HCT116 (cell line): Measurements from ENCODE around the gene KLHDC7B. TPM values are rescaled to one million over a fixed set of nuclear protein-coding genes. Genes with fewer than 3 reads are reported as not detected.

Experiments
- ATAC-seq: fragments of 200-7000 bp; cut with Tn5 transposase; 2 replicates; pipeline ENCODE4 v1.9.1; 2020; ENCODE audit warnings: mild to moderate bottlenecking, moderate library complexity
- BruUV-seq: library from RNA; stranded (reverse); fragments of 400-500 nt; replicated peaks from 2 replicates; lab custom pipeline; 2021; lab: Mats Ljungman, UMichigan
- CTCF ChIA-PET: fragments of 300-600 bp; sonication (Branson Sonifier 250); formaldehyde crosslinking; loops from one replicate; lab custom pipeline; 2021; ENCODE audit warnings: antibody characterized with exemption; lab: Charles Lee
- POLR2A ChIA-PET: fragments of 300-600, 350-600 bp; sonication (Branson Sonifier 250); formaldehyde crosslinking; loops from one replicate; lab custom pipeline; 2021; ENCODE audit warnings: antibody characterized with exemption; lab: Charles Lee
- RAD21 ChIA-PET, 2 experiments: fragments of 300-600 bp; sonication (Branson Sonifier 250); formaldehyde crosslinking; loops; one replicate each; lab custom pipeline; 2023; ENCODE audit warnings: low total read pairs in 2 of 2; ENCODE audit not compliant: uncharacterized antibody in 2 of 2, unreplicated experiment in 2 of 2, low non-redundant PET in 1 of 2; lab: Charles Lee
- DNase-seq: peaks from one replicate; pipeline ENCODE4 v3.0.0-alpha.2; 2010; ENCODE audit warnings: low read depth, low spot score
- H2AFZ ChIP-seq: fragments of 200-600 bp; shearing (Covaris generic), sonication (generic); 2 replicates; pipeline ENCODE4 v1.6.1; 2017; ENCODE audit warnings: low read depth, mixed run types, mixed read lengths, antibody characterized with exemption, low read length; ENCODE audit not compliant: poor library complexity, severe bottlenecking
- H3K27ac ChIP-seq: 2 replicates; pipeline ENCODE4 v1.5.1; 2012; ENCODE audit warnings: low read depth, low read length
- H3K27me3 ChIP-seq: fragments of 200-600 bp; sonication (generic); 2 replicates; pipeline ENCODE4 v1.6.1; 2016; ENCODE audit warnings: mixed run types, low read length, mixed read lengths; ENCODE audit not compliant: insufficient read depth
- H3K36me3 ChIP-seq, 2 experiments: fragments of 200-500 bp in 1 of 2; fragments of 200-600 bp in 1 of 2; sonication (Bioruptor generic) in 1 of 2; sonication (generic) in 1 of 2; 2 replicates each; pipeline versions ENCODE4 v1.5.1 to v1.6.1; 2014 to 2016; ENCODE audit warnings: low read length in 2 of 2, inconsistent platforms in 1 of 2, mixed read lengths in 1 of 2, mixed run types in 1 of 2; ENCODE audit not compliant: insufficient read depth in 2 of 2, control insufficient read depth in 1 of 2
- H3K4me1 ChIP-seq, 2 experiments: fragments of 200-600 bp in 1 of 2; sonication (generic) in 1 of 2; 2 replicates each; pipeline versions ENCODE4 v1.5.1 to v1.6.1; 2012 to 2017; ENCODE audit warnings: low read length in 2 of 2, inconsistent platforms in 1 of 2, mild to moderate bottlenecking in 1 of 2, mixed read lengths in 1 of 2, mixed run types in 1 of 2, moderate library complexity in 1 of 2; ENCODE audit not compliant: insufficient read depth in 2 of 2, control insufficient read depth in 1 of 2
- H3K4me2 ChIP-seq: fragments of 200-600 bp; sonication (generic); 2 replicates; pipeline ENCODE4 v1.6.1; 2017; ENCODE audit warnings: mixed run types, low read length, mixed read lengths
- H3K4me3 ChIP-seq, 2 experiments: fragments of 200-600 bp in 1 of 2; sonication (generic) in 1 of 2; replicated peaks in 1 of 2; 2 replicates each; pipeline ENCODE4 v1.5.1; 2011 to 2016; ENCODE audit warnings: low read length in 2 of 2, control low read depth in 1 of 2, low read depth in 1 of 2, mild to moderate bottlenecking in 1 of 2, mixed read lengths in 1 of 2, mixed run types in 1 of 2
- H3K79me2 ChIP-seq: fragments of 200-600 bp; sonication (generic); 2 replicates; pipeline ENCODE4 v1.6.1; 2017; ENCODE audit warnings: mild to moderate bottlenecking, mixed run types, low read length, moderate library complexity, mixed read lengths; ENCODE audit not compliant: insufficient read depth
- H3K9ac ChIP-seq: fragments of 200-600 bp; sonication (generic); 2 replicates; pipeline ENCODE4 v1.6.1; 2016; ENCODE audit warnings: low read length, mixed read lengths
- H3K9me2 ChIP-seq: fragments of 200-600 bp; sonication (generic), shearing (Covaris generic); 2 replicates; pipeline ENCODE4 v1.6.1; 2017; ENCODE audit warnings: mixed run types, mild to moderate bottlenecking, moderate library complexity; ENCODE audit not compliant: insufficient read depth
- H3K9me3 ChIP-seq, 2 experiments: fragments of 200-500 bp in 1 of 2; fragments of 200-600 bp in 1 of 2; sonication (Bioruptor generic) in 1 of 2; sonication (generic) in 1 of 2; 2 replicates each; pipeline ENCODE4 v1.6.1; 2014 to 2017; ENCODE audit warnings: low read length in 2 of 2, mixed read lengths in 2 of 2, inconsistent platforms in 1 of 2, low read depth in 1 of 2, mild to moderate bottlenecking in 1 of 2, mixed run types in 1 of 2, moderate library complexity in 1 of 2; ENCODE audit not compliant: control insufficient read depth in 1 of 2, insufficient read depth in 1 of 2
- H4K20me1 ChIP-seq: fragments of 200-600 bp; sonication (generic), shearing (Covaris generic); 2 replicates; pipeline ENCODE4 v1.6.1; 2017; ENCODE audit warnings: mixed run types, mild to moderate bottlenecking, moderate library complexity; ENCODE audit not compliant: insufficient read depth
- EZH2 ChIP-seq: fragments of 200-600 bp; sonication (generic); IDR thresholded peaks from 2 replicates; pipeline ENCODE4 v1.6.1; 2017; ENCODE audit warnings: antibody characterized with exemption, mixed run types
- POLR2AphosphoS5 ChIP-seq: IDR thresholded peaks from 2 replicates; pipeline ENCODE4 v1.6.1; 2011; ENCODE audit warnings: mild to moderate bottlenecking, low read depth, low read length, moderate library complexity
- TCF7L2 ChIP-seq: IDR thresholded peaks from 2 replicates; pipeline ENCODE4 v1.7.0; 2011; ENCODE audit warnings: borderline replicate concordance, inconsistent platforms; ENCODE audit not compliant: insufficient read depth, insufficient read length; ENCODE audit errors: extremely low read depth
- YY1 ChIP-seq: IDR thresholded peaks from 2 replicates; pipeline ENCODE4 v1.6.1; 2011; ENCODE audit warnings: low read length, low read depth, moderate library complexity, mild to moderate bottlenecking; ENCODE audit not compliant: insufficient replicate concordance; ENCODE audit errors: extremely low read depth
- ZFX ChIP-seq: fragments of 450-650 bp; IDR thresholded peaks from 2 replicates; pipeline ENCODE4 v1.6.1; 2017
- intact Hi-C: fragments of 100-400 bp; cut with micrococcal nuclease; formaldehyde crosslinking; loops from 2 replicates; pipeline ENCODE4 v1.10.0; 2022
- total RNA-seq: library from RNA; stranded (reverse); gene quantifications from one replicate; pipeline ENCODE4 v1.2.1, GENCODE V29; 2021; ENCODE audit not compliant: unreplicated experiment

KLHDC7B gene
- total RNA-seq, 1 experiment from 2014 or later, result 0.69 TPM

DNA sequence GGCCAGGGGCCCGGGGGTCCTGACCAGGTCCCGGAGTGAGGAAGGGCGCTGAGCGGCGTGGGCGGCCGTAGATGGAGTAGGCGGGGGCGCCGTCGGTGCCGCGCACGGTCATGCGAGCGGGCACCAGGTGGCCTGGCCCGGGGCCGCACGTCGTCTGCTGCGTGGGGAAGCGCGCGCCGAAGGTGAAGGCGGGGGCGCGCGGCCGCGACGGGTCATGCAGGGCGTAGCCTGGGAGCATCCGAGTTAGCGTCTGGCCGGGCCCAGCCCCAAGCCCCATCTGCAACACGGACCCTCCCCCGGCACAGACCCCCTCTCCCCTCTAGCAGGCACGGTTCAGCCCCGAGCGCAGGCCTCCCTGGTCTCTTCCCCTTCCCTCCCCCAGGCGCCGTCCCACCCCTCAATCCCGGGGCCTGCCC lies 14.1 kb upstream of the KLHDC7B start:
- TF ChIP-seq YY1 (peak; percentile 21), TCF7L2 (no peak), EZH2 (no peak), POLR2AphosphoS5 (peak; percentile 68)
- no peak overlapping the region for H2AFZ ChIP-seq
- no peaks in the 10 kb centered on the region for H4K20me1 ChIP-seq
- H3K27me3 ChIP-seq, result no peaks in the 10 kb centered on the region
- peak overlapping the region; percentile 100 for H3K27ac ChIP-seq
- no peaks in the 10 kb centered on the region for H3K36me3 ChIP-seq
- no TSS peak for BruUV-seq
- ChIA-PET RAD21 (interaction anchor here (0.8 to 1.1 kb wide), 2 partner anchors 89 to 204 kb away, joined by 3 to 4 read pairs; no protein-coding TSS in a partner anchor), CTCF (no interaction called here), POLR2A (no interaction called here)
- H3K4me2 ChIP-seq, result peak overlapping the region; percentile 93
- intact Hi-C loops, result loop anchor here (5.0 kb wide), 1 partner anchor 91 kb away; no protein-coding TSS in a partner anchor
- peak overlapping the region; percentile 91 for H3K9ac ChIP-seq
- ATAC-seq (peak; percentile 40), DNase-seq (no peak)
- peaks cover 11 to 61% of the 10 kb centered on the region in 2 experiments; a peak in 3 of 4 replicates for H3K4me1 ChIP-seq
- no peaks in the 10 kb centered on the region for H3K9me3 ChIP-seq
- H3K9me2 ChIP-seq, result no peaks in the 10 kb centered on the region
- H3K79me2 ChIP-seq, result peaks cover 5% of the 10 kb centered on the region; the same call in 1 of the 2 replicates
- peak overlapping the region; percentile 92 to 96 for H3K4me3 ChIP-seq

DNA sequence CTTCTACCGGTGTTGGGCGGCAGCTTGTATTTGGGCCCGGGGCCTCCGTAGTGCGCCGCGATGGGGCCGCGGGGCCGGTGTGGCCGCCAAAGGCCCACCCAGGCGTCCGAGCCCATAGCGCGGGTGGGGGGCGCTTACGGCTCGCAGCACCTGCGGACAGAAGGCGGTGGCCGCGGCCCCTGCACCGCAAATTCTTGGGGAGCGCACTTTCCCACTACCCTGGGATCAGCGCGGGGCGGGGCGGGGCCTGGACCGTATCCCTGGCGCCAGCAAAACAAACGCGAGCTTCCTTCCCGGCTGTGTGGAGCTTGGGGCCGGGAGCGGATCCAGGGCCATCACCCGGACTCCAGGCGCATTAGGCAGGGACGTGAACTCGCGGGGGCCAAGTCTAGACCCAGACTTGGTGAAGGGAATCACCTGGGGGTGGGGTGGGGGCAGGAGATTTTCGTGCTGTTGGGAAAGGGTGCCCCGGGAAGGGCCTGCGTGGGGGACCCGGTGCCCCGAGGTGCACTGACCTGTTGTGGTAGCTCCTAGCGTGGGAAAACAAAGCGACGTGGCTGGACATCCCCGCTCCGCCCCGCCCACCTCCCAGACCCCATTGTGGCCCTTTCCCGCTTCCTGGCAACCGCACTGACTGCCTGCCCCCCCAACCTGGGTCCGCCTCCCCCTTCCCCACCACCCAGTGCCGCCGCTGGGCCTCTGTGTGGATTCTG lies 13.6 kb upstream of the KLHDC7B start:
- H2AFZ ChIP-seq, result no peak overlapping the region
- peak overlapping the region; percentile 91 for H3K9ac ChIP-seq
- no peaks in the 10 kb centered on the region for H3K9me2 ChIP-seq
- H3K27ac ChIP-seq, result peak overlapping the region; percentile 100
- H4K20me1 ChIP-seq, result no peaks in the 10 kb centered on the region
- BruUV-seq, result no TSS peak
- peak overlapping the region; percentile 92 to 96 for H3K4me3 ChIP-seq
- POLR2A ChIA-PET, result interaction anchor here (0.8 kb wide), 1 partner anchor 13 kb away, joined by 3 read pairs; the partner anchor contains the start of gene KLHDC7B
- no peaks in the 10 kb centered on the region for H3K27me3 ChIP-seq
- H3K4me1 ChIP-seq, result peaks cover 9 to 56% of the 10 kb centered on the region in 2 experiments; a peak in 3 of 4 replicates
- peak overlapping the region; percentile 93 for H3K4me2 ChIP-seq
- intact Hi-C loops, result loop anchor here (5.0 kb wide), 1 partner anchor 90 kb away; no protein-coding TSS in a partner anchor
- DNase-seq, result no peak
- peak; percentile 41 for ATAC-seq
- no peaks in the 10 kb centered on the region for H3K9me3 ChIP-seq
- CTCF ChIA-PET, result no interaction called here
- H3K36me3 ChIP-seq, result no peaks in the 10 kb centered on the region
- peaks cover 5% of the 10 kb centered on the region; the same call in 1 of the 2 replicates for H3K79me2 ChIP-seq
- RAD21 ChIA-PET, result interaction anchor here (0.8 to 1.1 kb wide), 2 partner anchors 89 to 204 kb away, joined by 3 to 4 read pairs; no protein-coding TSS in a partner anchor
- TF ChIP-seq YY1 (no peak), ZFX (peak; percentile 70)
